ENCODE results near the gene ATAD3A. TPM values are rescaled to one million over a fixed set of nuclear protein-coding genes. Genes with fewer than 3 reads are reported as not detected.
A peak's percentile ranks its signal among the peaks of the same experiment; 100 is the strongest.

The ATAD3A gene
- total and polyA plus RNA-seq, 2 donors (not counting 1 experiment from before 2014, with no cell fraction given): 12.5 to 18.0 TPM

DNA sequence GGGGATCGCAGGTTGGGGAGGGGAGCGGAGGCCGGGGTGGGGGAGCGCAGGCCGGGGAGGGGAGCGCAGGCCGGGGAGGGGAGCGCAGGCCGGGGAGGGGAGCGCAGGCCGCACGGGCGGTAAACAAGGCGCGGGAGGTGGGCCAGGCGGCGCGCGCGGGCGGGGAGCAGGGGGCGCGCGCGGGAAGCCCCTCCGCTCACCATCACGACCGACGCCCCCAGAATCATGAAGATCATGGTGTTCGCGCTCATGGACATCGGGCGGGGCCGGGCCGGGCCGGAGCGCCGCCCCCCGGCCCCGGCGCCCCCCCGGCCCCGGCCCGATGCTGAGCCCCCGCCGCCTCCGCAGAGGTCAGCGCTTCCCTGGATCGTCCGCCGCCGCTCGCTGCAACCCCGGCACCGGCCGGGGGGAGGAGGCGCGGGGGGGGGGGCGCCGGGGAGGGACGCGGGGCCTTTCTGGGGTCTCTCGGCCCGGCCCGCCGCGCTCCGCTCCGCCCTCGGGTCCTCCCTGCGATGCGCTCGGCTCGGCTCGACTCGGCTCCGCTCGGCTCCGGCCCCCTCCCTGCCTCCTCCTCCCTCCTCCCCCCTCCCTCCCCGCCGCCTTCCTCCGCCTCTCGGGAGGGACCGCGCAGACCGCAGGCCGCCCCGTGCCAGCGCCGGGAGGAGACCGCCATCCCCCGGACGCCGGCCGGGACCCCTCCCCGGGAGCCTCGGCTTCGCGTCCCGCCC lies 28.3 kb downstream of the ATAD3A start, which contains the start of gene TMEM240:
Gene TMEM240 (minus strand): TSS at position 535 of the 728 bp plus-strand sequence. CDS start 278 bp downstream, at position 257.
- Histone ChIP-seq H2AFZ (ENCODE audit: low read length) (no peak within 1 kb of the TSS), H3K79me2 (ENCODE audit: control insufficient read depth, insufficient read depth, low read length) (peaks cover 26% of the 10 kb centered on the region), H3K27me3 (ENCODE audit: control insufficient read depth, insufficient read depth, low read length) (no peaks in the 10 kb centered on the region), H3K9me3 (ENCODE audit: control insufficient read depth, insufficient read depth, low read depth, low read length) (no peaks in the 10 kb centered on the region), H3K27ac (ENCODE audit: insufficient read depth, low read length) (peak within 1 kb of the TSS; percentile 63), H3K9ac (ENCODE audit: insufficient read depth, low read length) (peak within 1 kb of the TSS; percentile 52), H3K4me2 (ENCODE audit: extremely low read depth, insufficient read depth, low read length) (peak within 1 kb of the TSS; percentile 69), H3K4me1 (ENCODE audit: control insufficient read depth, extremely low read depth, insufficient read depth, low read length) (peaks cover 6% of the 10 kb centered on the region), H3K4me3 (replicated peaks in 1 of 4; ENCODE audit: control extremely low read depth in 1 of 4, insufficient read depth in 1 of 4, low read depth in 3 of 4, low read length in 4 of 4) (peak within 1 kb of the TSS; percentile 56 to 66 (median 60)), H4K20me1 (ENCODE audit: control insufficient read depth, extremely low read depth, insufficient read depth, low read length) (peaks cover 3% of the 10 kb centered on the region), H3K36me3 (ENCODE audit: control insufficient read depth, insufficient read depth, low read length) (peaks cover 27% of the 10 kb centered on the region)
- peak; percentile 73 to 79 for DNase-seq (ENCODE audit: low read depth in 2 of 2)
- TF ChIP-seq, protein P1, sequence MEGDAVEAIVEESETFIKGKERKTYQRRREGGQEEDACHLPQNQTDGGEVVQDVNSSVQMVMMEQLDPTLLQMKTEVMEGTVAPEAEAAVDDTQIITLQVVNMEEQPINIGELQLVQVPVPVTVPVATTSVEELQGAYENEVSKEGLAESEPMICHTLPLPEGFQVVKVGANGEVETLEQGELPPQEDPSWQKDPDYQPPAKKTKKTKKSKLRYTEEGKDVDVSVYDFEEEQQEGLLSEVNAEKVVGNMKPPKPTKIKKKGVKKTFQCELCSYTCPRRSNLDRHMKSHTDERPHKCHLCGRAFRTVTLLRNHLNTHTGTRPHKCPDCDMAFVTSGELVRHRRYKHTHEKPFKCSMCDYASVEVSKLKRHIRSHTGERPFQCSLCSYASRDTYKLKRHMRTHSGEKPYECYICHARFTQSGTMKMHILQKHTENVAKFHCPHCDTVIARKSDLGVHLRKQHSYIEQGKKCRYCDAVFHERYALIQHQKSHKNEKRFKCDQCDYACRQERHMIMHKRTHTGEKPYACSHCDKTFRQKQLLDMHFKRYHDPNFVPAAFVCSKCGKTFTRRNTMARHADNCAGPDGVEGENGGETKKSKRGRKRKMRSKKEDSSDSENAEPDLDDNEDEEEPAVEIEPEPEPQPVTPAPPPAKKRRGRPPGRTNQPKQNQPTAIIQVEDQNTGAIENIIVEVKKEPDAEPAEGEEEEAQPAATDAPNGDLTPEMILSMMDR (conservative IDR thresholded peaks at IDR 0.05 in 1 of 2, IDR thresholded peaks at IDR 0.05 in 1 of 2; ENCODE audit: low read depth in 1 of 2, low read length in 2 of 2): no peak
- TF ChIP-seq EZH2 (IDR thresholded peaks at IDR 0.05; ENCODE audit: low read length, missing control alignments): no peak

- H3K4me3 ChIP-seq (replicated peaks in 1 of 4; ENCODE audit: control extremely low read depth in 1 of 4, insufficient read depth in 1 of 4, low read depth in 3 of 4, low read length in 4 of 4): peak overlapping the region in 3 of 4 experiments; percentile 26 to 66 (median 28)
- peaks cover 3% of the 10 kb centered on the region for H4K20me1 ChIP-seq (ENCODE audit: control insufficient read depth, extremely low read depth, insufficient read depth, low read length)
- no peak for DNase-seq (ENCODE audit: low read depth in 2 of 2)
- H3K4me1 ChIP-seq (ENCODE audit: control insufficient read depth, extremely low read depth, insufficient read depth, low read length): peaks cover 7% of the 10 kb centered on the region
- H3K4me2 ChIP-seq (ENCODE audit: extremely low read depth, insufficient read depth, low read length): peak overlapping the region; percentile 68
- H3K27me3 ChIP-seq (ENCODE audit: control insufficient read depth, insufficient read depth, low read length): no peaks in the 10 kb centered on the region
- peaks cover 26% of the 10 kb centered on the region for H3K79me2 ChIP-seq (ENCODE audit: control insufficient read depth, insufficient read depth, low read length)
- H3K9ac ChIP-seq (ENCODE audit: insufficient read depth, low read length): peak overlapping the region; percentile 44
- TF ChIP-seq EZH2 (IDR thresholded peaks at IDR 0.05; ENCODE audit: low read length, missing control alignments): no peak
- TF ChIP-seq, protein P1 (conservative IDR thresholded peaks at IDR 0.05 in 1 of 2, IDR thresholded peaks at IDR 0.05 in 1 of 2; ENCODE audit: low read depth in 1 of 2, low read length in 2 of 2): no peak
- no peaks in the 10 kb centered on the region for H3K9me3 ChIP-seq (ENCODE audit: control insufficient read depth, insufficient read depth, low read depth, low read length)
- H2AFZ ChIP-seq (ENCODE audit: low read length): no peak overlapping the region
- H3K36me3 ChIP-seq (ENCODE audit: control insufficient read depth, insufficient read depth, low read length): peaks cover 26% of the 10 kb centered on the region
- peak overlapping the region; percentile 63 for H3K27ac ChIP-seq (ENCODE audit: insufficient read depth, low read length)
Observed at GRCh38 chr1:1540818-1541628, 29.1 kb downstream of the ATAD3A start.

Data from fibroblast of lung (primary cell).